ENCODE measurements around the gene SOBP. TPM values are rescaled to one million over a fixed set of nuclear protein-coding genes. Genes with fewer than 3 reads are reported as not detected.

SOBP gene
- total RNA-seq, 4 donors from 2014 or later, result 5.6 to 21.4 (median 18.1) TPM

DNA sequence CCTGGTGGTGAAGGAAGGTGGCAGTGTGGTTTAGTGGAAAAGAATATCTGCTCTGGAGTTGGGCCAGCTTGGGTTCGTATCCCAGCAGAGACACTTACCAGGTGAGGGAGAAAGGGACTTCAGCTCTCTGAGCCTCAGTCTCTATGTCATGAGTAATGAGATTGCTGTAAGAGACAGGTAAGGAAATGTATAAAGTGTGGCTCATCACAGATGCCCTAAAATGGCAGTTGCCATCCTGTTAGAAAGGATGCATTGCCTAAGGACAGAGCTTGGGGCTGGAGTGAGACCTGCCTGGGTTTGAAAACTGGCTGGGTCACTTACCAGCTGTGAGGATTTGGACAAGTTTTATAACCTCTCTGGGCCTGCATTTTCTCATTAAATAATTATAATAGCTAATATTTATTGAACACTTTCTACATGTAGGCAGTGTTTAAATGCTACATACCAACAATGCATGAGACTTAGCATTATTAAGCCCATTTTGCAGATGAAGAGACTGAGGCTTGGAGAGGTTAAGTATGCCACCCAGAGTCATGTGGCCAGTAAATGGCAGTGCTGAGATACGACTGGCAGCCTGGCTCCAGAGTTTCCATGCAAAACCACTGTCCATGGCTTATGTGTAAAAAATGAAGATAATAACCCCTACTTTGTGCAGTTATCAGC is 157.0 kb downstream of the SOBP start:
- DNase-seq, result no peak
- no peaks in the 10 kb centered on the region for H3K9me3 ChIP-seq
- no peaks in the 10 kb centered on the region for H3K27me3 ChIP-seq
- no peak overlapping the region for H3K4me3 ChIP-seq (replicated peaks in 1 of 3)
- intact Hi-C loops (cut with DNase I), result no loop called here
- H3K4me1 ChIP-seq, result peaks cover 5 to 20% of the 10 kb centered on the region in 2 donors
- no peaks in the 10 kb centered on the region for H3K36me3 ChIP-seq
- 88 to 91% methylated on average over 2 of the region's 2 CpGs for WGBS, 2 donors
- no peak overlapping the region for H3K27ac ChIP-seq
- TF ChIP-seq POLR2A (IDR thresholded peaks at IDR 0.05), result no peak
- TF ChIP-seq, protein P1, sequence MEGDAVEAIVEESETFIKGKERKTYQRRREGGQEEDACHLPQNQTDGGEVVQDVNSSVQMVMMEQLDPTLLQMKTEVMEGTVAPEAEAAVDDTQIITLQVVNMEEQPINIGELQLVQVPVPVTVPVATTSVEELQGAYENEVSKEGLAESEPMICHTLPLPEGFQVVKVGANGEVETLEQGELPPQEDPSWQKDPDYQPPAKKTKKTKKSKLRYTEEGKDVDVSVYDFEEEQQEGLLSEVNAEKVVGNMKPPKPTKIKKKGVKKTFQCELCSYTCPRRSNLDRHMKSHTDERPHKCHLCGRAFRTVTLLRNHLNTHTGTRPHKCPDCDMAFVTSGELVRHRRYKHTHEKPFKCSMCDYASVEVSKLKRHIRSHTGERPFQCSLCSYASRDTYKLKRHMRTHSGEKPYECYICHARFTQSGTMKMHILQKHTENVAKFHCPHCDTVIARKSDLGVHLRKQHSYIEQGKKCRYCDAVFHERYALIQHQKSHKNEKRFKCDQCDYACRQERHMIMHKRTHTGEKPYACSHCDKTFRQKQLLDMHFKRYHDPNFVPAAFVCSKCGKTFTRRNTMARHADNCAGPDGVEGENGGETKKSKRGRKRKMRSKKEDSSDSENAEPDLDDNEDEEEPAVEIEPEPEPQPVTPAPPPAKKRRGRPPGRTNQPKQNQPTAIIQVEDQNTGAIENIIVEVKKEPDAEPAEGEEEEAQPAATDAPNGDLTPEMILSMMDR (IDR thresholded peaks at IDR 0.05), result no peak

DNA sequence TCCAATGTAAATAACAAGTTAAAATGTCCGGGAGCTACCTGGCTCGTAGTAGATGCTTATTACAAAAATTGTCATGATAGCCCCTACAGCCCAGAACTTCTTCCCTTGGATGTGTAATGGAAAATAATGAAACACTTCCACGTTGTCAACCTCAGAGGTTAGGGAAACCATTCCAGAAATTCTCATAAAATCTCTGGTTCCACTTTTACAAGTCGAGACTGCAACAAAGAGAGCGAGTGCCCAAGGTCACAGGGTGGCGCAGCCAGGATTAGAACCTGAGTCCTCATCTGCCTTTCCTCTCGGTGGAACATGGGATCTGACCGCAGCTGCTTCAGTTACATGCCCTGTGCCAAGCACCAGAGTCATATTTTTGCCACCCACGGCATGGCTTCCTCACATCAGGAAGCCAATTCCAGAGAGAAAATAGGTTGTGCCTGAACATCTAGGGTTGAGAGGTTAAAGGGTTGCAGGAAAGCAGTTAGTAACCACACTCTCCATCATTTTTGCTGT is 157.6 kb downstream of the SOBP start:
- Histone ChIP-seq H3K27ac (no peak overlapping the region), H3K4me3 (replicated peaks in 1 of 3) (no peak overlapping the region), H3K27me3 (no peaks in the 10 kb centered on the region), H3K4me1 (peaks cover 0 to 14% of the 10 kb centered on the region in 2 donors), H3K36me3 (no peaks in the 10 kb centered on the region), H3K9me3 (no peaks in the 10 kb centered on the region)
- intact Hi-C loops (cut with DNase I), result no loop called here
- TF ChIP-seq, protein P1 (IDR thresholded peaks at IDR 0.05), result no peak
- no peak for TF ChIP-seq POLR2A (IDR thresholded peaks at IDR 0.05)
- 87 to 91% methylated on average over 9 of the region's 9 CpGs for WGBS, 2 donors
- DNase-seq, result no peak

DNA sequence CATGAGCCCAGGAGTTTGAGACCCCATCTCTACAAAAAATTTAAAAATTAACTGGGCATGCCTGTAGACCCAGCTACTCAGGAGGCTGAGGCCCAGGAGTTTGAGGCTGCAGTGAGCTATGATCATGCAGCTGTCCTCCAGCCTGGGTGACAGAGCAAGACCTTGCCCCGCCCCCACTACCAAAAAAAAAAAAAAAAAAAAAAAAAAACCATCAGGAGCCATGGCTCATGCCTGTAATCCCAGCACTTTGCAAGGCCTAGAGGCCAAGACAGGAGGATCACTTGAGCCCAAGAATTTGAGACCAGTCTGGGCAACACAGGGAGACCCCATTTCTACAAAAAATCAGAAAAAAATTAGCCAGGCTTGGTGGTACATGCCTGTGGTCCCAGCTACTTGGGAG is 159.1 kb downstream of the SOBP start:
- no peak for TF ChIP-seq POLR2A (IDR thresholded peaks at IDR 0.05)
- TF ChIP-seq, protein P1 (IDR thresholded peaks at IDR 0.05), result no peak
- H3K9me3 ChIP-seq, result no peaks in the 10 kb centered on the region
- H3K4me1 ChIP-seq, result peaks cover 0 to 14% of the 10 kb centered on the region in 2 donors
- no peaks in the 10 kb centered on the region for H3K27me3 ChIP-seq
- no peak overlapping the region for H3K27ac ChIP-seq
- no peaks in the 10 kb centered on the region for H3K36me3 ChIP-seq
- 87 to 100% methylated on average over 1 of the region's 1 CpG for WGBS, 2 donors
- no peak overlapping the region for H3K4me3 ChIP-seq (replicated peaks in 1 of 3)
- DNase-seq, result no peak
- intact Hi-C loops (cut with DNase I), result no loop called here

DNA sequence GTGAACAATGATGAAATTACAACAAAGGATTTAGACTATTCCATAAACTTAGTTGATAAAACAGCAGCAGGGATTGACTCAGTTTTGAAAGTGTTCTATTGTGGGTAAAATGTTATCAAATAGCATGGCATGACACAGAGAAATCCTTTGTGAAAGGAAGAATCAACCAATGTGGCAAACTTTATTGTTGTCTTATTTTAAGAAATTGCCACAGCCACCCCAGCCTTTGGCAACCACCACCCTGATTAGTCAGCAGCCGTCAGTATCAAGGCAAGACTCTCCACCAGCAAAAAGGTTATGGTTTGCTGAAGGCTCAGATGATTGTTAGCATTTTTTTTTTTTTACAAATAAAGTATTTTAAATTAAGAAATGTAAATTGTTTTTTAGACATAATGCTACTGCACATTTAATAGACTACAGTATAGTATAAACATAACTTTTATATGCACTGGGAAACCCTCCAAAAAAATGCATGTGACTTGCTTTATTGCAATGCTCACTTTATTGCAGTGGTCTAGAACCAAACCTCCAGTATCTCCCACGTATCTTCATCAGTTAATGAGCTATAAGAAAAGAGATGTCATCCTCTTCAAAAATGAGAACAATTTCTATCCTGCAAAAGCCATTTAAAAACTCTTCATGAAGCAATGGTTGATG is 162.7 kb downstream of the SOBP start:
- DNase-seq, result no peak
- Histone ChIP-seq H3K9me3 (no peaks in the 10 kb centered on the region), H3K27ac (no peak overlapping the region), H3K4me1 (peaks cover 0 to 2% of the 10 kb centered on the region in 2 donors), H3K36me3 (no peaks in the 10 kb centered on the region), H3K27me3 (no peaks in the 10 kb centered on the region), H3K4me3 (replicated peaks in 1 of 3) (no peak overlapping the region)
- intact Hi-C loops (cut with DNase I), result no loop called here
- 82 to 92% methylated on average over 2 of the region's 2 CpGs for WGBS, 2 donors
- no peak for TF ChIP-seq POLR2A (IDR thresholded peaks at IDR 0.05)
- TF ChIP-seq, protein P1 (IDR thresholded peaks at IDR 0.05), result no peak

DNA sequence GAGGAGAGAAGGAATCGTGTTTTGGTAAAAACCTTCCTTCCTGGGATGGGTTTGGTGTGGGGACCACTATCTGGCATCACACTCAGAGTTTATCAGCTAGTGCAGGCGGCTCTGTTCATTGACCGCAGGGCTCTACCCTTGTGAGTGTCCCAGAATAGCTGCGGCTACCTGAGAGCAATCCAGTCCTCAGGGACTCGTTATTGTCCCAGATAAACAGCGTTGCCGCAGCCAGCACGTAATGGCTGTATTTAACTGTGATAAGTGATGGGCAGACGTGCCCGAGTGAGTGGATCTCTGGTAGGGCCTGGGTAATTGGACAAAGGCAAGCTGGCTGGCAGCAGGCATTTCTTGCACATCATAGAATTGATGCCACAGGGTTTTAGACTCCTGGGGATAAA is 163.3 kb downstream of the SOBP start:
- intact Hi-C loops (cut with DNase I), result no loop called here
- no peaks in the 10 kb centered on the region for H3K27me3 ChIP-seq
- no peak for DNase-seq
- H3K4me3 ChIP-seq (replicated peaks in 1 of 3), result no peak overlapping the region
- no peak overlapping the region for H3K27ac ChIP-seq
- WGBS, 2 donors, result 83 to 86% methylated on average over 10 of the region's 10 CpGs
- peaks cover 0 to 2% of the 10 kb centered on the region in 2 donors for H3K4me1 ChIP-seq
- H3K36me3 ChIP-seq, result no peaks in the 10 kb centered on the region
- no peak for TF ChIP-seq POLR2A (IDR thresholded peaks at IDR 0.05)
- TF ChIP-seq, protein P1 (IDR thresholded peaks at IDR 0.05), result no peak
- H3K9me3 ChIP-seq, result no peaks in the 10 kb centered on the region

Measured in thyroid gland (tissue), 4 donors.